CD14-positive monocyte (primary cell): Measurements from ENCODE around the gene EYS. TPM values are rescaled to one million over a fixed set of nuclear protein-coding genes. Genes with fewer than 3 reads are reported as not detected.

ENCODE experiments used
- DNase-seq, 3 donors: peaks; one replicate each; pipeline ENCODE4 v3.0.0-alpha.2; 2011 to 2022
- H2AFZ ChIP-seq: 2 replicates; pipeline ENCODE4 v1.6.0; 2012; ENCODE audit warnings: mild to moderate bottlenecking, low read depth, low read length, inconsistent platforms; ENCODE audit not compliant: insufficient read depth, poor library complexity, severe bottlenecking
- H3K27ac ChIP-seq, 2 donors: 1 replicate in 1 of 2; 2 replicates in 1 of 2; pipeline ENCODE4 v1.5.1; 2012 to 2013; ENCODE audit warnings: low read length in 2 of 2, control low read depth in 1 of 2, inconsistent platforms in 1 of 2, low read depth in 1 of 2, mild to moderate bottlenecking in 1 of 2
- H3K27me3 ChIP-seq, 2 donors: one replicate each; pipeline versions ENCODE4 v1.6.0 to v1.6.1; 2011 to 2013; ENCODE audit warnings: low read length in 2 of 2; ENCODE audit not compliant: control insufficient read depth in 2 of 2, insufficient read depth in 2 of 2
- H3K36me3 ChIP-seq, 2 donors: replicated peaks in 1 of 2; 1 replicate in 1 of 2; 2 replicates in 1 of 2; pipeline versions ENCODE4 v1.5.1 to v1.6.1; 2012 to 2013; ENCODE audit warnings: low read length in 2 of 2, control low read depth in 1 of 2, inconsistent platforms in 1 of 2, mild to moderate bottlenecking in 1 of 2; ENCODE audit not compliant: insufficient read depth in 2 of 2, control insufficient read depth in 1 of 2
- H3K4me1 ChIP-seq, 2 donors: 1 replicate in 1 of 2; 2 replicates in 1 of 2; pipeline versions ENCODE4 v1.5.1 to v1.6.1; 2012 to 2013; ENCODE audit warnings: low read length in 2 of 2, control low read depth in 1 of 2, inconsistent platforms in 1 of 2, mild to moderate bottlenecking in 1 of 2, moderate library complexity in 1 of 2; ENCODE audit not compliant: insufficient read depth in 2 of 2, control insufficient read depth in 1 of 2
- H3K4me2 ChIP-seq: replicated peaks from 2 replicates; pipeline ENCODE3; 2012; ENCODE audit warnings: low read length, moderate library complexity, mild to moderate bottlenecking; ENCODE audit not compliant: poor library complexity, severe bottlenecking; ENCODE audit errors: extremely low read depth
- H3K4me3 ChIP-seq, 3 experiments: fragments of 200-600 bp in 1 of 3; sonication (generic) in 1 of 3; replicated peaks in 1 of 3; 1 replicate in 2 of 3; 2 replicates in 1 of 3; pipeline ENCODE4 v1.5.1; 2011 to 2013; ENCODE audit warnings: low read length in 3 of 3, mild to moderate bottlenecking in 3 of 3, control low read depth in 2 of 3, low read depth in 2 of 3, inconsistent platforms in 1 of 3, moderate library complexity in 1 of 3
- H3K79me2 ChIP-seq: 2 replicates; pipeline ENCODE4 v1.6.0; 2012; ENCODE audit warnings: mild to moderate bottlenecking, control low read depth, inconsistent platforms, low read length, moderate library complexity; ENCODE audit not compliant: insufficient read depth
- H3K9ac ChIP-seq: 2 replicates; pipeline ENCODE4 v1.6.0; 2017; ENCODE audit warnings: low read length, mild to moderate bottlenecking; ENCODE audit not compliant: insufficient read depth, poor library complexity, severe bottlenecking
- H3K9me3 ChIP-seq, 2 donors: replicated peaks in 1 of 2; 1 replicate in 1 of 2; 2 replicates in 1 of 2; pipeline versions ENCODE4 v1.5.1 to v1.6.1; 2012 to 2013; ENCODE audit warnings: low read length in 2 of 2, control low read depth in 1 of 2; ENCODE audit not compliant: control insufficient read depth in 1 of 2, insufficient read depth in 1 of 2
- H4K20me1 ChIP-seq: 2 replicates; pipeline ENCODE4 v1.6.0; 2012; ENCODE audit warnings: mild to moderate bottlenecking, low read length, control low read depth, moderate library complexity; ENCODE audit not compliant: insufficient read depth
- H3K27ac Mint-ChIP-seq, 7 donors: one replicate each; pipeline ENCODE4 v1.8.0; 2020; ENCODE audit warnings: mild to moderate bottlenecking in 7 of 7, mixed read lengths in 7 of 7, moderate library complexity in 6 of 7, inconsistent platforms in 2 of 7
- H3K27me3 Mint-ChIP-seq, 3 donors: one replicate each; pipeline ENCODE4 v1.8.0; 2021 to 2022; ENCODE audit warnings: low read depth in 3 of 3, mild to moderate bottlenecking in 3 of 3, mixed read lengths in 3 of 3, moderate library complexity in 3 of 3, inconsistent platforms in 1 of 3
- H3K36me3 Mint-ChIP-seq, 2 donors: one replicate each; pipeline ENCODE4 v1.8.0; 2020; ENCODE audit warnings: mixed read lengths in 2 of 2, inconsistent platforms in 1 of 2, mild to moderate bottlenecking in 1 of 2
- H3K4me1 Mint-ChIP-seq: one replicate; pipeline ENCODE4 v1.8.0; 2020; ENCODE audit warnings: mild to moderate bottlenecking, mixed read lengths
- H3K4me3 Mint-ChIP-seq, 2 donors: one replicate each; pipeline ENCODE4 v1.8.0; 2020; ENCODE audit warnings: mild to moderate bottlenecking in 2 of 2, mixed read lengths in 2 of 2, moderate library complexity in 1 of 2
- H3K9me3 Mint-ChIP-seq, 7 donors: one replicate each; pipeline ENCODE4 v1.8.0; 2020 to 2022; ENCODE audit warnings: mixed read lengths in 7 of 7, mild to moderate bottlenecking in 6 of 7, moderate library complexity in 6 of 7, inconsistent platforms in 2 of 7
- CTCF ChIP-seq: fragments of 200-600 bp; IDR thresholded peaks from one replicate; pipeline ENCODE4 v1.8.0; 2022; ENCODE audit warnings: antibody characterized with exemption, mild to moderate bottlenecking
- WGBS: methylation state at CpG from one replicate; pipeline ENCODE4 v1.1.5; 2013; ENCODE audit warnings: missing lambda C conversion rate; ENCODE audit not compliant: insufficient coverage; 5-methylcytosine and 5-hydroxymethylcytosine counted together
- intact Hi-C, 2 donors: fragments of 100-400 bp; cut with micrococcal nuclease; formaldehyde crosslinking; loops; one replicate each; pipeline versions ENCODE4 v1.15.0 to v1.15.1; 2023
- polyA plus RNA-seq, 3 donors: library from polyadenylated mRNA; depleted of rRNA in 1 of 3; unstranded in 2 of 3; stranded (reverse) in 1 of 3; fragments of 300-500 nt in 2 of 3; fragments of >200 nt in 1 of 3; fragmentation: Illumina TruSeq in 2 of 3; gene quantifications; 1 replicate in 2 of 3; 2 replicates in 1 of 3; pipeline ENCODE4 v1.2.3, GENCODE V29; 2012 to 2021

EYS gene
- polyA plus RNA-seq, 3 donors: 0.01 to 0.03 TPM; not detected in 1

GRCh38 chr6:65627015-65627414 is 80.0 kb downstream of the EYS start:
- H4K20me1 ChIP-seq: no peaks in the 10 kb centered on the region
- intact Hi-C loops: no loop called here
- DNase-seq: no peak
- H2AFZ ChIP-seq: no peak overlapping the region
- H3K36me3 Mint-ChIP-seq: no peaks in the 10 kb centered on the region
- no peaks in the 10 kb centered on the region for H3K36me3 ChIP-seq
- H3K9ac ChIP-seq: no peak overlapping the region
- no peaks in the 10 kb centered on the region for H3K79me2 ChIP-seq
- no peaks in the 10 kb centered on the region for H3K27me3 ChIP-seq
- peaks cover 0 to 7% of the 10 kb centered on the region in 2 donors for H3K9me3 ChIP-seq
- peaks cover 6 to 11% (median 9%) of the 10 kb centered on the region in 7 donors for H3K9me3 Mint-ChIP-seq
- H3K4me1 ChIP-seq: no peaks in the 10 kb centered on the region
- no peak overlapping the region for H3K27ac Mint-ChIP-seq
- H3K4me2 ChIP-seq: no peak overlapping the region
- WGBS: 97% methylated on average over 4 of the region's 5 CpGs
- H3K27me3 Mint-ChIP-seq: peaks cover 0 to 2% (median 1%) of the 10 kb centered on the region in 3 donors
- H3K4me3 Mint-ChIP-seq: no peak overlapping the region
- no peak for TF ChIP-seq CTCF
- no peak overlapping the region for H3K27ac ChIP-seq
- no peak overlapping the region for H3K4me3 ChIP-seq
- no peaks in the 10 kb centered on the region for H3K4me1 Mint-ChIP-seq

GRCh38 chr6:65623566-65623965 is 83.5 kb downstream of the EYS start:
- no peak overlapping the region for H3K9ac ChIP-seq
- Mint-ChIP-seq H3K9me3 (peaks cover 8 to 15% (median 11%) of the 10 kb centered on the region in 7 donors), H3K27me3 (peaks cover 0 to 1% (median 0%) of the 10 kb centered on the region in 3 donors), H3K36me3 (no peaks in the 10 kb centered on the region), H3K27ac (no peak overlapping the region), H3K4me3 (no peak overlapping the region), H3K4me1 (no peaks in the 10 kb centered on the region)
- H2AFZ ChIP-seq: no peak overlapping the region
- H4K20me1 ChIP-seq: no peaks in the 10 kb centered on the region
- H3K4me1 ChIP-seq: no peaks in the 10 kb centered on the region
- no peak overlapping the region for H3K27ac ChIP-seq
- WGBS: no CpG with 5 or more reads among the region's 2 CpGs
- H3K36me3 ChIP-seq: no peaks in the 10 kb centered on the region
- H3K27me3 ChIP-seq: no peaks in the 10 kb centered on the region
- H3K79me2 ChIP-seq: no peaks in the 10 kb centered on the region
- DNase-seq: no peak
- intact Hi-C loops: no loop called here
- peaks cover 0 to 7% of the 10 kb centered on the region in 2 donors for H3K9me3 ChIP-seq
- no peak overlapping the region for H3K4me3 ChIP-seq
- no peak overlapping the region for H3K4me2 ChIP-seq
- no peak for TF ChIP-seq CTCF
